Immature natural killer cell (primary cell): ENCODE results near the gene MRPL11. TPM values are rescaled to one million over a fixed set of nuclear protein-coding genes. Genes with fewer than 3 reads are reported as not detected.
A peak's percentile ranks its signal among the peaks of the same experiment; 100 is the strongest.

Experiments used
- DNase-seq, 3 donors: peaks; one replicate each; pipeline ENCODE4 v3.0.0; 2022; ENCODE audit warnings: mixed read lengths in 1 of 3
- H3K27ac Mint-ChIP-seq, 6 donors: one replicate each; pipeline ENCODE4 v1.8.0; 2020; ENCODE audit warnings: mixed read lengths in 6 of 6, mild to moderate bottlenecking in 5 of 6, inconsistent platforms in 4 of 6, moderate library complexity in 3 of 6
- H3K27me3 Mint-ChIP-seq, 3 donors: one replicate each; pipeline ENCODE4 v1.8.0; 2020 to 2021; ENCODE audit warnings: low read depth in 3 of 3, mild to moderate bottlenecking in 3 of 3, mixed read lengths in 3 of 3, moderate library complexity in 3 of 3, inconsistent platforms in 1 of 3
- H3K36me3 Mint-ChIP-seq, 3 donors: one replicate each; pipeline ENCODE4 v1.8.0; 2020; ENCODE audit warnings: mixed read lengths in 3 of 3, inconsistent platforms in 2 of 3, mild to moderate bottlenecking in 2 of 3
- H3K4me1 Mint-ChIP-seq, 2 donors: one replicate each; pipeline ENCODE4 v1.8.0; 2020; ENCODE audit warnings: inconsistent platforms in 2 of 2, mild to moderate bottlenecking in 2 of 2, mixed read lengths in 2 of 2, moderate library complexity in 1 of 2
- H3K4me3 Mint-ChIP-seq, 5 donors: one replicate each; pipeline ENCODE4 v1.8.0; 2020; ENCODE audit warnings: mild to moderate bottlenecking in 5 of 5, mixed read lengths in 5 of 5, inconsistent platforms in 3 of 5, moderate library complexity in 3 of 5
- H3K9me3 Mint-ChIP-seq, 6 donors: one replicate each; pipeline ENCODE4 v1.8.0; 2020; ENCODE audit warnings: mild to moderate bottlenecking in 6 of 6, mixed read lengths in 6 of 6, inconsistent platforms in 4 of 6, moderate library complexity in 3 of 6
- polyA plus RNA-seq, 3 donors: library from polyadenylated mRNA; unstranded; fragments of 300-500 nt; fragmentation: Illumina TruSeq; gene quantifications; one replicate each; pipeline ENCODE4 v1.2.3, GENCODE V29; 2021

MRPL11 gene
- 100 to 1,000 TPM in 1 of 3 donors, 10 to 100 TPM in 2; 53.6 to 118 (median 88.6) TPM for polyA plus RNA-seq

DNA sequence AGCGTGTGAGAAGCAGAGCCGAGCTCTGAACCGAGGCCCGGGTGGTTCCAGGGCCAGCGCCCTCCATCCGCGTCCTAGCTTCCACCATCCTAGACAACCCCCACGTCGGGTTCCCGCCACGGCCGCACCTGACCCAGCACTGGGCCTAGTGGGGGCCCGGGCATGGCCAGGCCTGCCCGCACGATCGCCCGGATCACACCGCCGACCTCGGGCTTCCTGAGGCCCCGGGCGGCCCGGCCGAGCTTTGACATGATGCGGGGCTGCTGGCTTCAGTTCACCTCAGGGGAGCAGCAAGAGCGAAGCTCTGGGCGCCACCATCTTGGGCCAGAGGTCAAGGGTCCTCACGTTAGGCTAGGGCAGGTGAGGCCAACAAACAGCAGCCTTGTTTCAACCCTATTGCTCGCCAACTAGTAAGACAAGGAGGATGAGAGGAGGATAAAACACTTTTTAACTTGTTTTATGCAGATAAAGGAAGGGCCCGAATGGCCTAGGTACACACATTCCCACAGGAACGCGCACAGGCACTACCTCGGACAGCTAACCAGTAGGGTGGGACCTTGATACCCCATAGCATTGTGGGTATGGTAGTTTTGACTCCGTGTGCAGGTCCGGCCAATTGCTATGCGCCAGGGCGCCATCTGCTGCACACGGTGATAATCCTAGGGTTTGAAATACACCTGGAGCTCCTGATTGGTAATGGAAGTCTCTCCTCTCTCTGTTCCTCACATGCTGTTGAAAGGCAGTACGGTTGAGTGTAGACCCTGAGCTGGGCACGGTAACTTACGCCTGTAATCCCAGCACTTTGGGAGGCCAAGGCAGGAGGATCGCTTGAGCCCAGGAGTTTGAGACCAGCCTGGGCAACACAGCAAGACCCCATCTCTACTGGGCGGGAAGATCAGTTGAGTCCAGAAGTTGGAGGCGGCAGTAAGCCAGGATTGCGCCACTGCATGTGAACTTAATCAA, at the start of gene MRPL11:
MRPL11 (minus strand) TSS at position 345 of the 963 bp plus-strand sequence; CDS start at position 251, 94 bp downstream.
- H3K27ac Mint-ChIP-seq, result peak within 1 kb of the TSS; percentile 93 to 100 (median 98)

DNA sequence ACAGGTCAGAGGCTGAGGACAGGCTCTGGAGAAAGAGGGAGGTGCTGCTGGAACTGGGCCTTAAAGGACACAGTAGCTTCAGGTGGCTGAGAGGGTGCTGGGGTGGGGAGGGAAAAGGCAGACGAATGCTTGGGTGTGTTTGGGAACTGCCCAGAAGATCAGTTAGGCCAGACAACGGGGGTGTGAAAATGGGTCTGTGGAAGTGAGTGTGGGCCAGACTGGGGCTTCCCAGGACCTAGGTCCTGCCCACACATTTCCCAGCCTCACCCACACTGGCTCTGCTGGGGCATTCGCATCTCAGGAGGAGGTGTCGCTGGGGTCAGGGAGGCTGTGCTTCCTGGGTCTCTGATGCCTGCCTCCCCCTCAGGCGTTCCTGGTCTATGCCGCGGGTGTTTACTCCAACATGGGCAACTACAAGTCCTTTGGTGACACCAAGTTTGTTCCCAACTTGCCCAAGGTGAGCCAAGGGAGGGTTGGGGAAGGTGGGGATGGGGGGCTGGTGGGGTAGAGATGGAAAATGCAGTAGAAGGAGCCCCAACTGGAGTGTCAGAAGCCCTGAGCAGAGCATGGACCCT, 46.2 kb upstream of the MRPL11 start:
- no peak overlapping the region for H3K27ac Mint-ChIP-seq
- no peaks in the 10 kb centered on the region for H3K9me3 Mint-ChIP-seq
- H3K4me1 Mint-ChIP-seq, result peaks cover 13 to 19% of the 10 kb centered on the region in 2 donors
- H3K4me3 Mint-ChIP-seq, result no peak overlapping the region
- peaks cover 0 to 6% (median 4%) of the 10 kb centered on the region in 3 donors for H3K27me3 Mint-ChIP-seq
- no peak for DNase-seq
- peaks cover 0 to 13% (median 0%) of the 10 kb centered on the region in 3 donors for H3K36me3 Mint-ChIP-seq

More for the DNA sequence above, at the start of gene MRPL11:
- H3K4me3 Mint-ChIP-seq, result peak within 1 kb of the TSS; percentile 91 to 96 (median 95)
- peaks cover 1 to 5% (median 4%) of the 10 kb centered on the region in 3 donors for H3K27me3 Mint-ChIP-seq
- peaks cover 0 to 8% (median 2%) of the 10 kb centered on the region in 6 donors for H3K9me3 Mint-ChIP-seq
- DNase-seq, result peak; percentile 87 to 88 (median 87)
- H3K4me1 Mint-ChIP-seq, result peaks cover 17 to 22% of the 10 kb centered on the region in 2 donors
- peaks cover 6 to 17% (median 15%) of the 10 kb centered on the region in 3 donors for H3K36me3 Mint-ChIP-seq

DNA sequence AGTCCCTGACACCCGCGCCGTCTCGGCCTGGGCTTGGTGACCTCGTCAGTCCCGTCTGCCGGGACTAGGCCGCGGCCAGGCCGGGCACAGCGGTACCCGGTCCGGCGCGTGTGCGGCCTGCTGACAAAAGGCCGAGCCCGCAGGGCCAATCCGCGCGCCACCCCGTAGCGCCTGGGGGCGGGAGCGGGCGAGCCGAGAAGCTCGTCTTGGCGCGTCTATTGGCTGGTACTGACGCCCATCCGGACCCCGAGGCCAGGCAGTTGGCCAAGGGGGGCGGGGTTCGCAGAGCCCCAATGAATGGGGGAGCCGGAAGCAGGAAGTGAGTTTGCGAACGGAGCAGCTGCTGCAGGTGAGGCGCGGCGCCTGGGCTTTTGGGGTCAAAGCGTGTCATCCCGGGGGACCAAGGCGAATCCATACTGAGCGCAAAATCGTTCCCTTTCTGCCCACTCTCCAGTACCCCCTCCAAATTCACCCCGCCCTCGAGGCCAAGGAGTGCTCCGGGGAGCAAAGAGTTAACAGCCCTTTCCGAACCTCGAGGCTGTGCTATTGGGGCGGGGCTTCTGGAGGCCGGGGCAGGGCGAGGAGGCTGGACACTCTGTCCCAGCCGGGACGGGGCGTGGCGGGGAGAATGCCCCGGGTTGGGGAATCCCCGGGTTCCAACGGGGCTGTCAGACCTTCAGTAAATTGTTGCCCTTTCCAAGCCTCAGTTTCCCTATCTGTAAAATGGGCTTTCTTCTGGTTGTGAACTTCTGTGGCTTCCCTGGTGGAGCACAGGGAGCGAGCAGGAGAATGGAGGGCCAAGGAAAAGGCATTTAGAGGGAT, 41.7 kb upstream of the MRPL11 start, which contains the start of gene DPP3:
DPP3 (plus strand) TSS at position 318 of the 822 bp plus-strand sequence. CDS start 1,767 bp downstream, outside the sequence.
- H3K27ac Mint-ChIP-seq, result peak within 1 kb of the TSS; percentile 88 to 92 (median 89)
- peaks cover 26 to 33% of the 10 kb centered on the region in 2 donors for H3K4me1 Mint-ChIP-seq

DNA sequence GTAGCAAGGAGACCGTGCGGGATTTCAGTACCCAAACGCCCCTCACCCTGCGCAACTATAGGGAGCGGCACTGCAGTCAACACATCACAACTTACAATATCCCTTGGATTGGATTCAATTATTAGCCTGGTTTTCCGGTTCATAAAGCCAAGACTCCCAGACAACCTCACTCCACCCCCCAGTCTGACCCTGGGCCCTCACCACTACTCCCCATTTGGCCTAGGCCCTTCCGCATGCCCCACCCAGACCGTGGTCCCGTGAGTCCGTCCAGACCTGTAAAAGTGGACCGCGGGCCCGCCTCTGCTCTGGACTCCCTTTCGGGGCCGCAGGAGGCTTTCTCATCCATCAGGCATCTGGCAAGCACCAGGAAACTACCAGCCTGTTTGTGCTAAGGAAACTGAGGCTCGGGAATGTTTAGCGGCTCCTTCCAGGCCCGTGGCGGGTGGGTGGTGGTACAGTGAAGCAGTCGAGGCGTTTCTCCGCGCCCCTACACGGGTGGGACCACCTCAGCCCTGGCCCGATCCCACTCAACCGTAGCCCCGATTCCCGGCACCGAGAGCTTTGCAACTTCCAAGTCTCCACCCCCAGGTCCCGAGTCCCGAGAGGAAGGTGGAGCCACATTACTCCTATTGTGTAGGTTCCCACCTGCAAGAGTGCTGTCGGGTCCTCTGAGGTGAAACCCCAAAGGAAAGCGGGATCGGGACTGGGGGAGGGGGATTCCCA, 40.9 kb upstream of the MRPL11 start:
- Mint-ChIP-seq H3K9me3 (no peaks in the 10 kb centered on the region), H3K36me3 (no peaks in the 10 kb centered on the region), H3K4me1 (peaks cover 26 to 33% of the 10 kb centered on the region in 2 donors), H3K4me3 (peak overlapping the region; percentile 88 to 94 (median 91)), H3K27me3 (peaks cover 0 to 7% (median 2%) of the 10 kb centered on the region in 3 donors), H3K27ac (peak overlapping the region; percentile 88 to 92 (median 89))
- peak in 1 of 3 donors; percentile 14 for DNase-seq

More for the DNA sequence above, 41.7 kb upstream of the MRPL11 start, which contains the start of gene DPP3:
- peak; percentile 95 to 96 (median 96) for DNase-seq
- Mint-ChIP-seq H3K36me3 (peaks cover 0 to 1% (median 0%) of the 10 kb centered on the region in 3 donors), H3K9me3 (no peaks in the 10 kb centered on the region), H3K4me3 (peak within 1 kb of the TSS; percentile 88 to 94 (median 91)), H3K27me3 (peaks cover 0 to 7% (median 2%) of the 10 kb centered on the region in 3 donors)

DNA sequence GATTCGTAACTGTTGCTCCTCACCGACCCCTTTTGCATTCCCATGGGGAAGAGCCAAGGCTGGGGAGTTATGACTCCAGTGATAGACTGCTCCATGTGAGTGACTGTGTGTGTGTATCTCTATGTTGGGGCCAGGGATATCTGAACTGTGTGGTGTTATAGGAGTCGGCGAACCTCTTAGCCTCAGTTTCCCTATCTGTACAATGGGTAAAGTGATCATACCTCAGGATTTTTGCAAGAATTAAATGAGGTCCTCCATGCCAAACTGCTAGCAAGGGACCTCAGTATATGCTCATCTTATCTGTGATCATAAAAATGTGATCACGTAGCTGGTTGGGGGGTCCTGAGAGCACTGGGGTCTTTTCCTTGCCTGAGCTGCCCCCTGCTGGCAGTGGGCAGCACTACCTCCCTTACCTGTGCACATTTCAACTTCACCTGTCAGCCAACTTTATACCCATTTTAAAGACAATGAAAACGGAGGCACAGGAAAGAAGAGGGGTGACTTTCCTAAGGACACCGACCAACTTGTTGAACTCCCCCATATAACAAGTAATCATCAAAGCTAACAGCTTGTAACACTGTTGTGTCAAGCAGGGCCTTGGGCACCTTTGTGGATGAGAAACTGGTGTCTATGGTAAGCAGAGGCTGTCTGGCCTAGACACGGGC, 40.2 kb upstream of the MRPL11 start:
- DNase-seq, result peak in 1 of 3 donors; percentile 15
- Mint-ChIP-seq H3K4me3 (peak overlapping the region; percentile 88 to 94 (median 91)), H3K36me3 (no peaks in the 10 kb centered on the region), H3K9me3 (no peaks in the 10 kb centered on the region), H3K27me3 (peaks cover 0 to 7% (median 2%) of the 10 kb centered on the region in 3 donors), H3K4me1 (peaks cover 26 to 33% of the 10 kb centered on the region in 2 donors), H3K27ac (peak overlapping the region; percentile 88 to 92 (median 89))

DNA sequence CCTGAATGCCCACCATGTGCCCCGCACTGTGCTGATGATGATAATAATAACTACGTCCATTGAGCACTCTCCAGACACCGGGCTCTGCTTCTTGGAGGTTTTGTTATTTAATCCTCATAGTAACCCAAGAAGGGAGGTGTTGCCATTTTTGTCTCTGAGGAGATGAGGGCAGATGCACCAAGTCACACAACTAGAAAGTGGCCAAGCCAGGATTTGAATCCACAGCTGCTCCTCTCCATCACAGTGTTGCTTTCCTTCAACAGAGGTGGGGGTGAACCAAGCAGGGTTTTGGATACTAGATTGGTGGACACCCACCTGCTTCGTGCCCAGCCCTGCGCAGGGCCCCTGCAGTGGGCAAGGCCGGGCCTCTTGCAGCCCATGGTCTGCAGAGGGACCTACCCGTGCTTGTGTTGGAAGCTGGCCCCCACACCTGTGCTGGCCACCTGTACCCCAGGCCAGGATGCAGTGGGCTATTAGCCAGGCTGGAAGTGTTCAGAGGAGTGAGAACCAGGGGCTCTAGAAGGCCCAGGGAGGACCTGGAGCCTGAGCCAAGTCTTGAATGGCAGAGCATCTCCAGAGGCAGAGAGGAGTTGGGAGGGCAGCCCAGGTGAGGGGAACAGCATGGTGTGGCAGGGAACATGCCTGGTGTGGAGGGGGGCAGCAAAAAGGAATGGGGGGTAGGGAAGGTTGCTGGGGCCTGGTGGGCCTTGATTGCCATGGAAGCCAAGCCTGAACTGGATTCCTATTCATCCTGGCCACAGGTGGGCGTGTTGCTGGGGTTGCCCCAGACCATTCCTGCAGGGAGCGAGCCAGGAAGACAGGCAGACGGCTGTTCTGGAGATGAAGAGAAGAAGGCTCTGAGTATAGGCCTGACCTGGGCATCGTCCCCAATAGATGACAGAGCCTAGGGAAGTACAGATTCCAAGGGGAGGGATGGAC, 38.9 kb upstream of the MRPL11 start:
- Mint-ChIP-seq H3K36me3 (no peaks in the 10 kb centered on the region), H3K4me1 (peaks cover 24 to 30% of the 10 kb centered on the region in 2 donors), H3K27ac (no peak overlapping the region), H3K27me3 (peaks cover 0 to 7% (median 2%) of the 10 kb centered on the region in 3 donors), H3K4me3 (peak overlapping the region in 4 of 5 donors; percentile 5 to 64 (median 60)), H3K9me3 (no peaks in the 10 kb centered on the region)
- DNase-seq, result no peak

DNA sequence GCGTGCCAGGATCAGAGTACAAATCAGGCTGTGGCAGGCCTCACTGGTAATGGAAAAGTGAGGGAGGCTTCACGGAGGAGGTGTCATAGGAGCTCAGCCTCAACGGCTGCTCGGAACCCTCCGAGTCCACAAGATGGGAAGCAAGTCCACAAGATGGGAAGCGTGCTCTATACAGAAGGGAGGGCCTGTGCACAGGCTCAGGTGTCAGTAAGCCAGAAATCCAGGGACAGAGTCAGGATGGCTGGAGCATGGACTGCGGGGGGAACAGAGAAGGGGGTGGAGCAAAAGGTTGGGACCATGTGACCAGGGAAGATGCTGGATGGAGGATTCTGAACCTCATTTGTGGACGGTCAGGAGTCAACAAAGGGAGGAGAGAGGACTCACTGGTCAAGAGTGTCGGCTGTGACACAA, 38.2 kb upstream of the MRPL11 start:
- H3K9me3 Mint-ChIP-seq, result no peaks in the 10 kb centered on the region
- H3K27ac Mint-ChIP-seq, result no peak overlapping the region
- H3K4me1 Mint-ChIP-seq, result peaks cover 21 to 27% of the 10 kb centered on the region in 2 donors
- no peaks in the 10 kb centered on the region for H3K36me3 Mint-ChIP-seq
- H3K4me3 Mint-ChIP-seq, result peak overlapping the region in 1 of 5 donors; percentile 65
- DNase-seq, result no peak
- peaks cover 0 to 7% (median 0%) of the 10 kb centered on the region in 3 donors for H3K27me3 Mint-ChIP-seq

DNA sequence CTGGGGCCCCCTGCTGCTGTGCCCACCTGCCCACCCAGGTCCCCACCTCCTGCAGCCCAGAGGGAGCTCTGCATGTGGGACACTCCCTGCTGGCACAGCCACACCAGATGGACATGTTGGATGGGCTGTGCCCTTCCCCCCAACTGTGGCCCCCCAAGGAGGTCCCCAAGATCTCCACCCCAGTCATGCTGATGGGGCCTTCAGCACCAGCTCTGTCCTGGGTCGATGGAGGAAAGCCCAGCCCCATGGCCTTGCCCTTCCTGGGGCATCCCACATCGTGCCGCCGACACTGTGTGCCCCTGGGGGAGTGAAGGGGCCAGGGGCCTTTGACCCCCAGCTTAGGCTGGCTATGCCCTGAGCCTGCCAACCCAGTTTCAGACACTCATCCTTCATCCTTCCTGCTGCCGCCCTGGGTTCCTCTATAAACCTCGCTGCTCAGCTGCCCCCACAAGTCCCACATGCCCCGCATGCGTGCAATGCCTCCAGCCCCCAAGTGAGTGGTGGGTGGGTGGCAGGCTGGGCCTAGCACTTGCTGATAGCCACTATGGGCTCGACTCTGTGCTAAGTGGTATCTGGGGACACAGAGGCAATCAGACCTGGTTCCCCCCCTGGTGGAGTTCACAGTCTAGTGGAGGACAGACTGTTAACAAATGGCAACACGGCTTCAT, 37.7 kb upstream of the MRPL11 start:
- Mint-ChIP-seq H3K4me3 (peak overlapping the region in 1 of 5 donors; percentile 65), H3K36me3 (no peaks in the 10 kb centered on the region), H3K27me3 (peaks cover 0 to 7% (median 0%) of the 10 kb centered on the region in 3 donors), H3K27ac (no peak overlapping the region), H3K9me3 (no peaks in the 10 kb centered on the region), H3K4me1 (peaks cover 21 to 27% of the 10 kb centered on the region in 2 donors)
- DNase-seq, result no peak

DNA sequence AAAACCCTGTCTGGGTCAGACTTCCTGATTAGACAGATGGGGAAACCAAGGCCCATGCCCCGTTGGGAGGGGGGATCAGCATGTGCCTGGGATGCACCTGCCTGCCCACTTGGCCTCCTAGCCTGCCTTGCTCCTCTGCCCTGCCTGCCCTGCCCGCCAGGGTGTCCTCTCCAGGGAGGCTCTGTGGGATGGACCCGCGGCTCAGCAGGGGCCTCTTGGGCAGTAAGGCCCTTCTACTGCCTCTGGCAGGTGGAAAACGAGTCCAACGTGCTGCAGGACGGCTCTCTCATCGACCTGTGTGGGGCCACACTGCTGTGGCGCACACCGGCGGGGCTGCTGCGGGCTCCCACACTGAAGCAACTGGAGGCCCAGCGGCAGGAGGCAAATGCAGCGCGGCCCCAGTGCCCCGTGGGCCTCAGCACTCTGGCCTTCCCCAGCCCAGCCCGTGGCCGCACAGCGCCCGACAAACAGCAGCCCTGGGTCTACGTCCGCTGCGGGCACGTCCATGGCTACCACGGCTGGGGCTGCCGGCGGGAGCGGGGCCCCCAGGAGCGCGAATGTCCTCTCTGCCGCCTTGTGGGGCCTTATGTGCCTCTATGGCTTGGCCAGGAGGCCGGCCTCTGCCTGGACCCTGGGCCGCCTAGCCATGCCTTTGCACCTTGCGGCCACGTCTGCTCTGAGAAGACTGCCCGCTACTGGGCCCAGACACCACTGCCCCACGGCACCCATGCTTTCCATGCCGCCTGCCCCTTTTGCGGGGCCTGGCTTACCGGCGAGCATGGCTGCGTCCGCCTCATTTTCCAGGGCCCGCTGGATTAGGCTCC, 36.9 kb upstream of the MRPL11 start:
- Mint-ChIP-seq H3K27me3 (peaks cover 0 to 7% (median 0%) of the 10 kb centered on the region in 3 donors), H3K9me3 (no peaks in the 10 kb centered on the region), H3K27ac (no peak overlapping the region), H3K4me1 (peaks cover 17 to 21% of the 10 kb centered on the region in 2 donors), H3K36me3 (no peaks in the 10 kb centered on the region), H3K4me3 (no peak overlapping the region)
- no peak for DNase-seq
